HepG2 (cell line): ENCODE results near the gene MPLKIP. TPM values are rescaled to one million over a fixed set of nuclear protein-coding genes. Genes with fewer than 3 reads are reported as not detected.

Experiments
- ARHGAP35 ChIP-seq: sonication (generic); formaldehyde crosslinking; IDR thresholded peaks from 2 replicates; pipeline ENCODE4 v1.9.0; 2022; ENCODE audit warnings: mild to moderate bottlenecking, inconsistent platforms, moderate library complexity, missing genetic modification reagents, borderline replicate concordance
- CREM ChIP-seq, 2 experiments: sonication (generic) in 1 of 2; formaldehyde crosslinking in 1 of 2; IDR thresholded peaks; 2 replicates each; pipeline versions ENCODE4 v1.4.0 to v1.6.1; 2016 to 2020; ENCODE audit warnings: antibody characterized with exemption in 1 of 2, mild to moderate bottlenecking in 1 of 2, missing genetic modification reagents in 1 of 2
- FOXP4 ChIP-seq: sonication (generic); formaldehyde crosslinking; IDR thresholded peaks from 2 replicates; pipeline ENCODE4 v1.4.0; 2020; ENCODE audit warnings: missing genetic modification reagents
- ISL2 ChIP-seq: sonication (generic); formaldehyde crosslinking; IDR thresholded peaks from 2 replicates; pipeline ENCODE4 v1.5.0; 2020; ENCODE audit warnings: missing genetic modification reagents
- KAT8 ChIP-seq: IDR thresholded peaks from 2 replicates; pipeline ENCODE4 v1.6.1; 2016; ENCODE audit warnings: missing genetic modification reagents, missing compliant biosample characterization
- MAFF ChIP-seq: IDR thresholded peaks from 2 replicates; pipeline ENCODE4 v1.6.1; 2011; ENCODE audit warnings: low read depth, low read length, improper control_type of control experiment
- MTA1 ChIP-seq: sonication (generic); formaldehyde crosslinking; IDR thresholded peaks from 2 replicates; pipeline ENCODE4 v1.4.0; 2020; ENCODE audit warnings: missing genetic modification reagents, mild to moderate bottlenecking, borderline replicate concordance
- MZF1 ChIP-seq: sonication (generic); formaldehyde crosslinking; IDR thresholded peaks from 2 replicates; pipeline ENCODE4 v1.8.1; 2023; ENCODE audit warnings: mild to moderate bottlenecking, missing genetic modification reagents, borderline replicate concordance
- NCOR1 ChIP-seq: fragments of 200-600 bp; sonication (generic); IDR thresholded peaks from 2 replicates; pipeline ENCODE4 v1.7.0; 2017; ENCODE audit warnings: antibody characterized with exemption, low read length, borderline replicate concordance
- PPARG ChIP-seq: conservative IDR thresholded peaks from 2 replicates; pipeline ENCODE4 v1.6.1; 2016; ENCODE audit warnings: missing biosample characterization, missing genetic modification reagents
- TCF7 ChIP-seq: sonication (generic); IDR thresholded peaks from 2 replicates; pipeline ENCODE4 v1.6.1; 2016; ENCODE audit warnings: antibody characterized with exemption, low read depth
- THAP7 ChIP-seq: sonication (generic); formaldehyde crosslinking; IDR thresholded peaks from 2 replicates; pipeline ENCODE4 v1.8.1; 2023; ENCODE audit warnings: mild to moderate bottlenecking, missing genetic modification reagents
- ZKSCAN5 ChIP-seq: sonication (generic); formaldehyde crosslinking; IDR thresholded peaks from 2 replicates; pipeline ENCODE4 v1.5.1; 2020; ENCODE audit warnings: mild to moderate bottlenecking, missing genetic modification reagents
- ZNF136 ChIP-seq: sonication (generic); formaldehyde crosslinking; IDR thresholded peaks from 2 replicates; pipeline ENCODE4 v1.8.1; 2022; ENCODE audit warnings: low read depth, mild to moderate bottlenecking, moderate library complexity, missing genetic modification reagents
- ZNF235 ChIP-seq: sonication (generic); formaldehyde crosslinking; IDR thresholded peaks from 2 replicates; pipeline ENCODE4 v1.8.1; 2023; ENCODE audit warnings: mild to moderate bottlenecking, missing genetic modification reagents, borderline replicate concordance
- ZNF33A ChIP-seq: sonication (generic); formaldehyde crosslinking; IDR thresholded peaks from 2 replicates; pipeline ENCODE4 v1.5.1; 2020; ENCODE audit warnings: missing genetic modification reagents, mild to moderate bottlenecking, moderate library complexity, borderline replicate concordance
- ZNF430 ChIP-seq: sonication (generic); formaldehyde crosslinking; IDR thresholded peaks from 2 replicates; pipeline ENCODE4 v1.9.0; 2021; ENCODE audit warnings: mild to moderate bottlenecking, missing genetic modification reagents
- ZNF562 ChIP-seq: sonication (generic); formaldehyde crosslinking; IDR thresholded peaks from 2 replicates; pipeline ENCODE4 v1.8.0; 2022; ENCODE audit warnings: missing genetic modification reagents, borderline replicate concordance
- ZNF75D ChIP-seq: sonication (generic); formaldehyde crosslinking; IDR thresholded peaks from 2 replicates; pipeline ENCODE4 v1.8.1; 2023; ENCODE audit warnings: missing genetic modification reagents, mild to moderate bottlenecking, borderline replicate concordance
- polyA plus RNA-seq, 8 experiments: library from polyadenylated mRNA; depleted of rRNA in 3 of 8; stranded (reverse) in 7 of 8; unstranded in 1 of 8; fragments of >200 nt; fragmentation: Illumina TruSeq in 4 of 8; extraction: Trizol in 4 of 8; gene quantifications; 2 replicates each; pipeline versions ENCODE4 v1.2.1 to v1.2.3, GENCODE V29; 2011 to 2016; ENCODE audit warnings: low read depth in 4 of 8, missing spikeins in 1 of 8, mixed read lengths in 1 of 8; ENCODE audit not compliant: insufficient read depth in 1 of 8
- total RNA-seq, 5 experiments: library from RNA; depleted of rRNA; stranded (reverse); fragments of >200 nt; fragmentation: Illumina TruSeq; extraction: Trizol; gene quantifications; 2 replicates each; pipeline ENCODE4 v1.2.3, GENCODE V29; 2016; ENCODE audit warnings: low read depth in 1 of 5
- TF ChIP-seq, protein P1 (sequence below): sonication (generic); formaldehyde crosslinking; conservative IDR thresholded peaks from 2 replicates; pipeline ENCODE4 v1.5.0; 2020; ENCODE audit warnings: missing genetic modification reagents
- TF ChIP-seq, protein P2 (sequence below): sonication (generic); formaldehyde crosslinking; IDR thresholded peaks from 2 replicates; pipeline ENCODE4 v1.4.0; 2020; ENCODE audit warnings: missing genetic modification reagents, low read depth, mild to moderate bottlenecking, borderline replicate concordance
- TF ChIP-seq, protein P3 (sequence below): sonication (generic); formaldehyde crosslinking; IDR thresholded peaks from 2 replicates; pipeline ENCODE4 v1.5.0; 2020; ENCODE audit warnings: mild to moderate bottlenecking, low read depth, missing genetic modification reagents, borderline replicate concordance
- TF ChIP-seq, protein P4 (sequence below): IDR thresholded peaks from 2 replicates; pipeline ENCODE4 v1.6.1; 2016; ENCODE audit warnings: low read depth, control low read depth

The MPLKIP gene
- total and polyA plus RNA-seq, 2 of the 13 experiments (the other 11 are each of a cell fraction or from before 2014, with no cell fraction given), result 40.1 to 45.7 TPM

- TF ChIP-seq ZNF33A (CRISPR knock-in tag), result no peak
- TF ChIP-seq MZF1 (CRISPR knock-in tag), result no peak
- TF ChIP-seq, protein P1, sequence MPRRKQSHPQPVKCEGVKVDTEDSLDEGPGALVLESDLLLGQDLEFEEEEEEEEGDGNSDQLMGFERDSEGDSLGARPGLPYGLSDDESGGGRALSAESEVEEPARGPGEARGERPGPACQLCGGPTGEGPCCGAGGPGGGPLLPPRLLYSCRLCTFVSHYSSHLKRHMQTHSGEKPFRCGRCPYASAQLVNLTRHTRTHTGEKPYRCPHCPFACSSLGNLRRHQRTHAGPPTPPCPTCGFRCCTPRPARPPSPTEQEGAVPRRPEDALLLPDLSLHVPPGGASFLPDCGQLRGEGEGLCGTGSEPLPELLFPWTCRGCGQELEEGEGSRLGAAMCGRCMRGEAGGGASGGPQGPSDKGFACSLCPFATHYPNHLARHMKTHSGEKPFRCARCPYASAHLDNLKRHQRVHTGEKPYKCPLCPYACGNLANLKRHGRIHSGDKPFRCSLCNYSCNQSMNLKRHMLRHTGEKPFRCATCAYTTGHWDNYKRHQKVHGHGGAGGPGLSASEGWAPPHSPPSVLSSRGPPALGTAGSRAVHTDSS (CRISPR knock-in tag), result no peak
- TF ChIP-seq, protein P2, sequence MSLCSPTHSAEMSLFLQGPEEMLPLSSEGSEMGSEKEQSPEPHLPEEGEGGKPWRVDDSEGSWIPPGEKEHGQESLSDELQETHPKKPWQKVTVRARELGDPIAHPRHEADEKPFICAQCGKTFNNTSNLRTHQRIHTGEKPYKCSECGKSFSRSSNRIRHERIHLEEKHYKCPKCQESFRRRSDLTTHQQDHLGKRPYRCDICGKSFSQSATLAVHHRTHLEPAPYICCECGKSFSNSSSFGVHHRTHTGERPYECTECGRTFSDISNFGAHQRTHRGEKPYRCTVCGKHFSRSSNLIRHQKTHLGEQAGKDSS (CRISPR knock-in tag), result no peak
- TF ChIP-seq CREM (IDR thresholded peaks at IDR 0.05), result no peak
- no peak for TF ChIP-seq CREM (CRISPR knock-in tag; IDR thresholded peaks at IDR 0.05)
- no peak for TF ChIP-seq MTA1 (CRISPR knock-in tag)
- peak; percentile 5; the same call in 1 of the 2 replicates for TF ChIP-seq ISL2 (CRISPR knock-in tag)
- TF ChIP-seq ZNF430 (CRISPR knock-in tag), result no peak
- peak; percentile 84 for TF ChIP-seq PPARG
- TF ChIP-seq ZNF136 (CRISPR knock-in tag), result no peak
- TF ChIP-seq, protein P3, sequence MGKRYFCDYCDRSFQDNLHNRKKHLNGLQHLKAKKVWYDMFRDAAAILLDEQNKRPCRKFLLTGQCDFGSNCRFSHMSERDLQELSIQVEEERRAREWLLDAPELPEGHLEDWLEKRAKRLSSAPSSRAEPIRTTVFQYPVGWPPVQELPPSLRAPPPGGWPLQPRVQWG (CRISPR knock-in tag), result no peak
- TF ChIP-seq ZKSCAN5, result no peak
- TF ChIP-seq MAFF, result no peak
- TF ChIP-seq ZNF562, result no peak
- TF ChIP-seq FOXP4, result no peak
- TF ChIP-seq ARHGAP35, result no peak
- no peak for TF ChIP-seq ZNF75D (CRISPR knock-in tag)
- TF ChIP-seq ZNF235, result no peak
- TF ChIP-seq KAT8 (CRISPR knock-in tag), result no peak
- TF ChIP-seq TCF7, result no peak
- TF ChIP-seq, protein P4, sequence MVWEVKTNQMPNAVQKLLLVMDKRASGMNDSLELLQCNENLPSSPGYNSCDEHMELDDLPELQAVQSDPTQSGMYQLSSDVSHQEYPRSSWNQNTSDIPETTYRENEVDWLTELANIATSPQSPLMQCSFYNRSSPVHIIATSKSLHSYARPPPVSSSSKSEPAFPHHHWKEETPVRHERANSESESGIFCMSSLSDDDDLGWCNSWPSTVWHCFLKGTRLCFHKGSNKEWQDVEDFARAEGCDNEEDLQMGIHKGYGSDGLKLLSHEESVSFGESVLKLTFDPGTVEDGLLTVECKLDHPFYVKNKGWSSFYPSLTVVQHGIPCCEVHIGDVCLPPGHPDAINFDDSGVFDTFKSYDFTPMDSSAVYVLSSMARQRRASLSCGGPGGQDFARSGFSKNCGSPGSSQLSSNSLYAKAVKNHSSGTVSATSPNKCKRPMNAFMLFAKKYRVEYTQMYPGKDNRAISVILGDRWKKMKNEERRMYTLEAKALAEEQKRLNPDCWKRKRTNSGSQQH (CRISPR knock-in tag), result no peak
- no peak; the same call in 1 of the 2 replicates for TF ChIP-seq NCOR1
- TF ChIP-seq THAP7, result no peak
Measured at GRCh38 chr7:40095695-40096327, 38.6 kb downstream of the MPLKIP start (continued).
